ENCODE measurements around the gene STX4.

The STX4 gene

GRCh38 chr16:30995927-30996323, 37.4 kb upstream of the STX4 start:
- H3K4me3 ChIP-seq (ENCODE audit: low read depth, low read length) = no peak overlapping the region
- TF ChIP-seq CTCF (IDR thresholded peaks at IDR 0.05; ENCODE audit: borderline replicate concordance, insufficient read depth, low read depth, low read length) = no peak

GRCh38 chr16:30996324-30996984, 36.9 kb upstream of the STX4 start:
- TF ChIP-seq CTCF (IDR thresholded peaks at IDR 0.05; ENCODE audit: borderline replicate concordance, insufficient read depth, low read depth, low read length) = no peak
- peak overlapping the region; percentile 45 for H3K4me3 ChIP-seq (ENCODE audit: low read depth, low read length)

GRCh38 chr16:30996985-30997724, 36.2 kb upstream of the STX4 start:
- peak overlapping the region; percentile 45 for H3K4me3 ChIP-seq (ENCODE audit: low read depth, low read length)
- no peak for TF ChIP-seq CTCF (IDR thresholded peaks at IDR 0.05; ENCODE audit: borderline replicate concordance, insufficient read depth, low read depth, low read length)

- H3K4me3 ChIP-seq (ENCODE audit: low read depth, low read length) = no peak overlapping the region
- no peak for TF ChIP-seq CTCF (IDR thresholded peaks at IDR 0.05; ENCODE audit: borderline replicate concordance, insufficient read depth, low read depth, low read length)
Measured at GRCh38 chr16:30997725-30998711, 35.3 kb upstream of the STX4 start.

GRCh38 chr16:30998852-30999761, 34.3 kb upstream of the STX4 start:
- no peak for TF ChIP-seq CTCF (IDR thresholded peaks at IDR 0.05; ENCODE audit: borderline replicate concordance, insufficient read depth, low read depth, low read length)
- no peak overlapping the region for H3K4me3 ChIP-seq (ENCODE audit: low read depth, low read length)

GRCh38 chr16:31000671-31001382, 32.5 kb upstream of the STX4 start:
- H3K4me3 ChIP-seq (ENCODE audit: low read depth, low read length) = no peak overlapping the region
- TF ChIP-seq CTCF (IDR thresholded peaks at IDR 0.05; ENCODE audit: borderline replicate concordance, insufficient read depth, low read depth, low read length) = no peak
